Measurements from ENCODE around the gene GCK. TPM values are rescaled to one million over a fixed set of nuclear protein-coding genes. Genes with fewer than 3 reads are reported as not detected.

Gene GCK
- total and polyA plus RNA-seq, 2 donors (not counting 1 experiment from before 2014, with no cell fraction given) = 0.22 to 0.24 TPM

DNA sequence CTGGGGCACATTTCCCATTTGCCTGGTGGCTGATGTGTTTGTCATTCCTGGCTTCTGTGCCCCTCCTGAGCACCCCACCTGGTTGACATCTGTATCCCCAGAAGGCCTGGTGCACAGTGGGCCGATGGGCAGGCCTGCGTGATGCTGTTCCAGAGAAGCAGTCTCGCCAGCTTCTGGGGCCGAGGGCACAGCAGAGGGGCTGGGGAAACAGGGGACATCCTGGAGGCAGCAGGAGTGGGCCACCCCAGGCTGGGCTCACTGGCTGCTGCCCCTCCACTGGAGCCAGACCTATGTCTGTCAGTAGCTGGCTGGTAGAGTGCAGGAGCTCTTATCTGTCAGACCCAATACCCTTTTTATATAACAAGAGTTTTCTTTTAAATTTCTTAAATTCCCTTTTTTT lies 47.2 kb downstream of the GCK start:
- Histone ChIP-seq H4K20me1 (ENCODE audit: control insufficient read depth, insufficient read depth, low read length, poor library complexity, severe bottlenecking) (no peaks in the 10 kb centered on the region), H3K36me3 (replicated peaks in 1 of 2; ENCODE audit: control extremely low read depth in 1 of 2, control insufficient read depth in 1 of 2, extremely low read depth in 1 of 2, insufficient read depth in 2 of 2, low read length in 1 of 2) (no peaks in the 10 kb centered on the region), H3K27me3 (replicated peaks in 1 of 4; ENCODE audit: control extremely low read depth in 1 of 4, control insufficient read depth in 3 of 4, insufficient read depth in 4 of 4, low read length in 3 of 4) (peaks cover 0 to 24% (median 6%) of the 10 kb centered on the region in 4 experiments), H3K79me2 (ENCODE audit: control insufficient read depth, insufficient read depth, low read length) (no peaks in the 10 kb centered on the region), H3K9me3 (ENCODE audit: control extremely low read depth in 1 of 3, control insufficient read depth in 2 of 3, insufficient read depth in 1 of 3, low read length in 2 of 3) (no peaks in the 10 kb centered on the region), H3K4me3 (ENCODE audit: control extremely low read depth in 1 of 5, extremely low read depth in 1 of 5, insufficient read depth in 1 of 5, low read depth in 2 of 5, low read length in 4 of 5) (no peak overlapping the region), H3K4me1 (ENCODE audit: control insufficient read depth in 2 of 2, insufficient read depth in 2 of 2, low read length in 2 of 2) (peaks cover 13 to 17% of the 10 kb centered on the region in 2 donors), H3K9ac (ENCODE audit: low read length) (no peak overlapping the region), H2AFZ (ENCODE audit: insufficient read depth, low read depth, low read length, poor library complexity, severe bottlenecking) (no peak overlapping the region), H3K27ac (ENCODE audit: low read length in 2 of 2) (no peak overlapping the region), H3K4me2 (replicated peaks; ENCODE audit: low read depth, low read length, poor library complexity, severe bottlenecking) (no peak overlapping the region)
- no peaks in the 10 kb centered on the region for H3K9me3 Mint-ChIP-seq (ENCODE audit: insufficient read depth)
- CTCF ChIA-PET = interaction anchor here (0.6 kb wide), 1 partner anchor 1170 kb away, joined by 3 read pairs; no protein-coding TSS in a partner anchor
- H3K27ac Mint-ChIP-seq = no peak overlapping the region
- POLR2A ChIA-PET = no interaction called here
- no peaks in the 10 kb centered on the region for H3K27me3 Mint-ChIP-seq
- TF ChIP-seq EZH2 (IDR thresholded peaks at IDR 0.05; ENCODE audit: borderline replicate concordance, insufficient read depth, low read depth, low read length, poor library complexity, severe bottlenecking) = no peak
- TF ChIP-seq, protein P1, sequence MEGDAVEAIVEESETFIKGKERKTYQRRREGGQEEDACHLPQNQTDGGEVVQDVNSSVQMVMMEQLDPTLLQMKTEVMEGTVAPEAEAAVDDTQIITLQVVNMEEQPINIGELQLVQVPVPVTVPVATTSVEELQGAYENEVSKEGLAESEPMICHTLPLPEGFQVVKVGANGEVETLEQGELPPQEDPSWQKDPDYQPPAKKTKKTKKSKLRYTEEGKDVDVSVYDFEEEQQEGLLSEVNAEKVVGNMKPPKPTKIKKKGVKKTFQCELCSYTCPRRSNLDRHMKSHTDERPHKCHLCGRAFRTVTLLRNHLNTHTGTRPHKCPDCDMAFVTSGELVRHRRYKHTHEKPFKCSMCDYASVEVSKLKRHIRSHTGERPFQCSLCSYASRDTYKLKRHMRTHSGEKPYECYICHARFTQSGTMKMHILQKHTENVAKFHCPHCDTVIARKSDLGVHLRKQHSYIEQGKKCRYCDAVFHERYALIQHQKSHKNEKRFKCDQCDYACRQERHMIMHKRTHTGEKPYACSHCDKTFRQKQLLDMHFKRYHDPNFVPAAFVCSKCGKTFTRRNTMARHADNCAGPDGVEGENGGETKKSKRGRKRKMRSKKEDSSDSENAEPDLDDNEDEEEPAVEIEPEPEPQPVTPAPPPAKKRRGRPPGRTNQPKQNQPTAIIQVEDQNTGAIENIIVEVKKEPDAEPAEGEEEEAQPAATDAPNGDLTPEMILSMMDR (IDR thresholded peaks at IDR 0.05) = no peak
- 100% methylated on average over 4 of the region's 4 CpGs for WGBS (ENCODE audit: insufficient coverage)
- H3K4me1 Mint-ChIP-seq = peaks cover 9% of the 10 kb centered on the region
- ATAC-seq (ENCODE audit: low read depth) (no peak), DNase-seq (no peak)
- intact Hi-C loops (cut with micrococcal nuclease) = no loop called here
- H3K4me3 Mint-ChIP-seq = no peak overlapping the region

DNA sequence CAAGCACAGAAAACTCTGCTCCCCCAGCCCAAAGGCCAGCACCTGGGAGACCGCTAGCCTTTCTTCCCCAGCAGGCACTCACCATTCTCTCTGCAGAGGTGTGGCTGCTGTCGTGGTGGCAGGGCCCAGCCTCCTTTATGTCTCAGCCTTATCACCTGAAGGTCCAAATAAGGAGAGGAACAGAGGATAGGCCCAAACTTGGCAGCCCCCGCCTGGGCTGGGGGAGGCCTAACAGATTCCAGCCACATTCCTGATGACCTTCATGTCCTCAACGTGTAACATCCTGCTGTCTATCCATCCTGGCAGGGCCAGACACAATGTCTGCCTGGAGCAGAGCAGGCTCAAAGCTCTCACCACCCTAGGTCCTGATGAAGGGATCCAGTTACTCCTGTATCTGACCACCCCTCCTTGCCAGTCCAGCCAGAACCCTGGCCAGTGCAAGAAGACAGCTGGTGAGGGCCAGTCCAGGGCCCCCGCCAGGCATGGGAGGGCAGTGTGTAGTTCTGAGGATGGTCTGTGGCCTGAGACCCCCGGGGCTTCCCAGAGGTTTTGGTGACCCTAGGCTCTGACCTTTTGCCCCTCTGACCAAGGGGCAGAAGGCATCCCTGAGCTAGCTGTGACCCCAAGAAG lies 47.9 kb downstream of the GCK start, which contains the start of gene MYL7:
TSS of gene MYL7 (minus strand) at position 112 of the 630 bp plus-strand sequence. CDS start at position 85, 27 bp downstream.
- Histone ChIP-seq H3K4me3 (ENCODE audit: control extremely low read depth in 1 of 5, extremely low read depth in 1 of 5, insufficient read depth in 1 of 5, low read depth in 2 of 5, low read length in 4 of 5) (no peak within 1 kb of the TSS), H3K4me1 (ENCODE audit: control insufficient read depth in 2 of 2, insufficient read depth in 2 of 2, low read length in 2 of 2) (peaks cover 9 to 13% of the 10 kb centered on the region in 2 donors), H3K9me3 (ENCODE audit: control extremely low read depth in 1 of 3, control insufficient read depth in 2 of 3, insufficient read depth in 1 of 3, low read length in 2 of 3) (no peaks in the 10 kb centered on the region), H3K27ac (ENCODE audit: low read length in 2 of 2) (no peak within 1 kb of the TSS), H2AFZ (ENCODE audit: insufficient read depth, low read depth, low read length, poor library complexity, severe bottlenecking) (no peak within 1 kb of the TSS), H3K9ac (ENCODE audit: low read length) (no peak within 1 kb of the TSS), H3K36me3 (replicated peaks in 1 of 2; ENCODE audit: control extremely low read depth in 1 of 2, control insufficient read depth in 1 of 2, extremely low read depth in 1 of 2, insufficient read depth in 2 of 2, low read length in 1 of 2) (no peaks in the 10 kb centered on the region), H3K27me3 (replicated peaks in 1 of 4; ENCODE audit: control extremely low read depth in 1 of 4, control insufficient read depth in 3 of 4, insufficient read depth in 4 of 4, low read length in 3 of 4) (peaks cover 0 to 20% (median 6%) of the 10 kb centered on the region in 4 experiments), H3K79me2 (ENCODE audit: control insufficient read depth, insufficient read depth, low read length) (no peaks in the 10 kb centered on the region), H3K4me2 (replicated peaks; ENCODE audit: low read depth, low read length, poor library complexity, severe bottlenecking) (no peak within 1 kb of the TSS), H4K20me1 (ENCODE audit: control insufficient read depth, insufficient read depth, low read length, poor library complexity, severe bottlenecking) (no peaks in the 10 kb centered on the region)
- Mint-ChIP-seq H3K9me3 (ENCODE audit: insufficient read depth) (no peaks in the 10 kb centered on the region), H3K4me1 (peaks cover 8% of the 10 kb centered on the region), H3K4me3 (no peak within 1 kb of the TSS), H3K27ac (no peak within 1 kb of the TSS), H3K27me3 (no peaks in the 10 kb centered on the region)
- POLR2A ChIA-PET = no interaction called here
- DNase-seq (no peak), ATAC-seq (ENCODE audit: low read depth) (no peak)
- TF ChIP-seq EZH2 (IDR thresholded peaks at IDR 0.05; ENCODE audit: borderline replicate concordance, insufficient read depth, low read depth, low read length, poor library complexity, severe bottlenecking) = no peak
- TF ChIP-seq, protein P1 (IDR thresholded peaks at IDR 0.05) = no peak
- intact Hi-C loops (cut with micrococcal nuclease) = no loop called here
- CTCF ChIA-PET = interaction anchor here (0.6 kb wide), 1 partner anchor 1169 kb away, joined by 3 read pairs; no protein-coding TSS in a partner anchor
- 93% methylated on average over 6 of the region's 6 CpGs for WGBS (ENCODE audit: insufficient coverage)
